K562 (cell line): ENCODE results near the gene RBM44.

Experiments
- CTCF ChIP-seq, 3 experiments: IDR thresholded peaks in 2 of 3; conservative IDR thresholded peaks in 1 of 3; 2 replicates each; pipeline ENCODE4 v1.5.1; 2011 to 2012; ENCODE audit warnings: low read length in 3 of 3, mild to moderate bottlenecking in 3 of 3, control low read depth in 2 of 3, improper control_type of control experiment in 1 of 3, inconsistent platforms in 1 of 3, low read depth in 1 of 3, mixed read lengths in 1 of 3, moderate library complexity in 1 of 3; ENCODE audit not compliant: insufficient read depth in 2 of 3
- GABPA ChIP-seq: fragments of 200-800 bp; sonication (Bioruptor generic); conservative IDR thresholded peaks from 2 replicates; pipeline ENCODE4 v1.6.1; 2016; ENCODE audit warnings: low read depth, missing genetic modification characterization, missing compliant biosample characterization
- GABPB2 ChIP-seq: fragments of 250-450 bp; sonication (Bioruptor Pico); conservative IDR thresholded peaks from 2 replicates; pipeline ENCODE4 v1.5.1; 2021; ENCODE audit warnings: mild to moderate bottlenecking
- MAZ ChIP-seq, 2 experiments: fragments of 450-650 bp in 1 of 2; sonication (generic) in 1 of 2; formaldehyde crosslinking; IDR thresholded peaks in 1 of 2; conservative IDR thresholded peaks in 1 of 2; 2 replicates each; pipeline versions ENCODE4 v1.4.0 to v1.5.0; 2020; ENCODE audit warnings: mild to moderate bottlenecking in 1 of 2, missing genetic modification reagents in 1 of 2
- NCOA2 ChIP-seq, 2 experiments: fragments of 450-650 bp; IDR thresholded peaks; 2 replicates each; pipeline ENCODE4 v1.6.1; 2018; ENCODE audit warnings: mild to moderate bottlenecking in 2 of 2, moderate library complexity in 1 of 2; ENCODE audit not compliant: partially characterized antibody in 2 of 2
- PCBP1 ChIP-seq: fragments of 200-400 bp; formaldehyde crosslinking; IDR thresholded peaks from 2 replicates; pipeline ENCODE4 v1.6.1; 2018; ENCODE audit warnings: mild to moderate bottlenecking, low read depth, low read length; ENCODE audit not compliant: poor library complexity, severe bottlenecking
- POLR2A ChIP-seq: fragments of 450-650 bp; conservative IDR thresholded peaks from 2 replicates; pipeline ENCODE4 v1.6.1; 2016
- POLR2AphosphoS5 ChIP-seq: IDR thresholded peaks from 2 replicates; pipeline ENCODE4 v1.6.1; 2011; ENCODE audit warnings: mild to moderate bottlenecking, low read depth, low read length, moderate library complexity; ENCODE audit not compliant: control insufficient read depth, insufficient read depth
- XRCC4 ChIP-seq: IDR thresholded peaks from one replicate; pipeline ENCODE4 v1.6.1; 2011; ENCODE audit not compliant: insufficient read depth, insufficient read length; ENCODE audit errors: extremely low read depth
- ZNF707 ChIP-seq: fragments of 250-450 bp; sonication (Bioruptor Pico); conservative IDR thresholded peaks from 2 replicates; pipeline ENCODE4 v1.8.0; 2022; ENCODE audit warnings: inconsistent platforms, mild to moderate bottlenecking, moderate library complexity

GRCh38 chr2:237815637-237816036 is 17.1 kb downstream of the RBM44 start:
- TF ChIP-seq CTCF (IDR thresholded peaks at IDR 0.05 in 2 of 3, conservative IDR thresholded peaks at IDR 0.05 in 1 of 3; ENCODE audit: insufficient read depth in 2 of 3, low read depth in 1 of 3, low read length in 3 of 3): no peak
- TF ChIP-seq NCOA2 (IDR thresholded peaks at IDR 0.05; ENCODE audit: partially characterized antibody in 2 of 2): no peak
- TF ChIP-seq MAZ (CRISPR knock-in tag; conservative IDR thresholded peaks at IDR 0.05 in 1 of 2, IDR thresholded peaks at IDR 0.05 in 1 of 2): no peak
- TF ChIP-seq POLR2AphosphoS5: no peak
- TF ChIP-seq ZNF707 (CRISPR knock-in tag): no peak
- no peak for TF ChIP-seq GABPB2 (CRISPR knock-in tag)
- TF ChIP-seq PCBP1: no peak
- no peak for TF ChIP-seq GABPA (tag)
- no peak for TF ChIP-seq XRCC4
- TF ChIP-seq POLR2A: no peak
